Thyroid gland (tissue), 4 donors: ENCODE results near the gene PAX1. TPM values are rescaled to one million over a fixed set of nuclear protein-coding genes. Genes with fewer than 3 reads are reported as not detected.

Experiments used
- DNase-seq, 2 donors: peaks; one replicate each; pipeline ENCODE4 v3.0.0-alpha.2; 2019
- H3K27ac ChIP-seq, 3 donors: fragments of 200-600 bp; sonication (generic); 1 replicate in 2 of 3; 2 replicates in 1 of 3; pipeline ENCODE4 v1.5.1; 2016 to 2019; ENCODE audit warnings: mild to moderate bottlenecking in 1 of 3, moderate library complexity in 1 of 3
- H3K27me3 ChIP-seq: fragments of 200-600 bp; sonication (generic); one replicate; pipeline ENCODE4 v1.5.1; 2019
- H3K36me3 ChIP-seq, 2 donors: fragments of 200-600 bp; sonication (generic); one replicate each; pipeline ENCODE4 v1.5.1; 2016 to 2019
- H3K4me1 ChIP-seq, 2 donors: fragments of 200-600 bp; sonication (generic); one replicate each; pipeline ENCODE4 v1.5.1; 2017 to 2019
- H3K4me3 ChIP-seq, 3 donors: fragments of 200-600 bp; sonication (generic); replicated peaks in 1 of 3; 1 replicate in 2 of 3; 2 replicates in 1 of 3; pipeline ENCODE4 v1.5.1; 2016; ENCODE audit warnings: mild to moderate bottlenecking in 1 of 3
- H3K9me3 ChIP-seq: fragments of 200-600 bp; sonication (generic); one replicate; pipeline ENCODE4 v1.5.1; 2017
- POLR2A ChIP-seq, 2 donors: fragments of 450-650 bp; IDR thresholded peaks; one replicate each; pipeline ENCODE4 v1.6.1; 2017; ENCODE audit warnings: antibody characterized with exemption in 2 of 2, mild to moderate bottlenecking in 2 of 2, moderate library complexity in 1 of 2
- WGBS, 2 donors: methylation state at CpG; one replicate each; pipeline ENCODE4 v1.1.5; 2017; 5-methylcytosine and 5-hydroxymethylcytosine counted together
- intact Hi-C: fragments of 100-400 bp; cut with DNase I; formaldehyde crosslinking; loops from one replicate; pipeline ENCODE4 v1.15.1; 2023
- total RNA-seq, 4 donors: library from RNA; depleted of rRNA; stranded (reverse); fragments of >200 nt; gene quantifications; one replicate each; pipeline ENCODE4 v1.2.3, GENCODE V29; 2016
- TF ChIP-seq, protein P1 (sequence below), 6 experiments: fragments of 200-600 bp in 3 of 6; fragments of 450-650 bp in 3 of 6; sonication (generic) in 3 of 6; IDR thresholded peaks; one replicate each; pipeline ENCODE4 v1.5.1; 2016 to 2019; ENCODE audit warnings: antibody characterized with exemption in 6 of 6, mild to moderate bottlenecking in 2 of 6, inconsistent platforms in 1 of 6, moderate library complexity in 1 of 6

Gene PAX1
- total RNA-seq, 4 donors from 2014 or later: 0.81 to 1.6 (median 0.88) TPM; not detected in 1

DNA sequence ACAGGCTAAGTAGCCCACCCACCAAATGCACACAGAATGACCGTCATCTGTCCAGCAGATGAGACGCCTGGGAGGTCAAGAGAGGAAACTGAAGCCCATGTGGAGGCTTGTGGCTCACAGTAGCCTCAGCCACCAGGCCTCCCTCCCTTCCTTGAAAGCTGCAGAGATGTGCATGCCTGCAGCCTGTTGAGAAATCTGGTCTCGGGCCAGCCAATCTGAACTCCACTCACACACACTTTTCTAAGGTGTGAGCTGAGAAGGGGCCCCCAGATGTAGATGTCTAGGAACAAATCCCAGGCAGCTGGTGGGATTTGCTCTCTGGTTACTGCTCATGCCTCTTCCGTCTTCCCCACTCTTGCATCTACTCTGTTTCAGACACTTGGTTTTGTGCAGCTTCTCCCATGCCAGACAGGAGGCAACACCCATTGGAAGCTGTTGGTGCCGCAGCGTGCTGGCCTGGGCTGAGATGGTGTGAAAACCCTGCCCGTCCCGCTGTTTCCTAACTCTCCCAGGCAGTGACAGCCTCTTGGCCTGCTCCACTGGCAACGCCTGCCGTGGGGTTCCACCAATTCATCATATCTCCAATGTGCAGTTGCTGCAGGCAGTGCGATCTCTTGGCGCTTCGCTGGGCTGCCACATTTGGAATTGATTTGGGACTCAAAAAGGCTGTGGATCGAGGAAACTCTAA lies 24.1 kb upstream of the PAX1 start:
- TF ChIP-seq POLR2A (IDR thresholded peaks at IDR 0.05): no peak
- TF ChIP-seq, protein P1, sequence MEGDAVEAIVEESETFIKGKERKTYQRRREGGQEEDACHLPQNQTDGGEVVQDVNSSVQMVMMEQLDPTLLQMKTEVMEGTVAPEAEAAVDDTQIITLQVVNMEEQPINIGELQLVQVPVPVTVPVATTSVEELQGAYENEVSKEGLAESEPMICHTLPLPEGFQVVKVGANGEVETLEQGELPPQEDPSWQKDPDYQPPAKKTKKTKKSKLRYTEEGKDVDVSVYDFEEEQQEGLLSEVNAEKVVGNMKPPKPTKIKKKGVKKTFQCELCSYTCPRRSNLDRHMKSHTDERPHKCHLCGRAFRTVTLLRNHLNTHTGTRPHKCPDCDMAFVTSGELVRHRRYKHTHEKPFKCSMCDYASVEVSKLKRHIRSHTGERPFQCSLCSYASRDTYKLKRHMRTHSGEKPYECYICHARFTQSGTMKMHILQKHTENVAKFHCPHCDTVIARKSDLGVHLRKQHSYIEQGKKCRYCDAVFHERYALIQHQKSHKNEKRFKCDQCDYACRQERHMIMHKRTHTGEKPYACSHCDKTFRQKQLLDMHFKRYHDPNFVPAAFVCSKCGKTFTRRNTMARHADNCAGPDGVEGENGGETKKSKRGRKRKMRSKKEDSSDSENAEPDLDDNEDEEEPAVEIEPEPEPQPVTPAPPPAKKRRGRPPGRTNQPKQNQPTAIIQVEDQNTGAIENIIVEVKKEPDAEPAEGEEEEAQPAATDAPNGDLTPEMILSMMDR (IDR thresholded peaks at IDR 0.05): peak in 1 of 6 experiments; percentile 12
- peak; percentile 54 to 76 for DNase-seq
- 36 to 47% methylated on average over 14 of the region's 14 CpGs for WGBS, 2 donors
- Histone ChIP-seq H3K9me3 (no peaks in the 10 kb centered on the region), H3K27ac (peak overlapping the region; percentile 73 to 81 (median 75)), H3K36me3 (no peaks in the 10 kb centered on the region), H3K4me3 (no peak overlapping the region), H3K27me3 (no peaks in the 10 kb centered on the region), H3K4me1 (peaks cover 23 to 26% of the 10 kb centered on the region in 2 donors)
- intact Hi-C loops: no loop called here

DNA sequence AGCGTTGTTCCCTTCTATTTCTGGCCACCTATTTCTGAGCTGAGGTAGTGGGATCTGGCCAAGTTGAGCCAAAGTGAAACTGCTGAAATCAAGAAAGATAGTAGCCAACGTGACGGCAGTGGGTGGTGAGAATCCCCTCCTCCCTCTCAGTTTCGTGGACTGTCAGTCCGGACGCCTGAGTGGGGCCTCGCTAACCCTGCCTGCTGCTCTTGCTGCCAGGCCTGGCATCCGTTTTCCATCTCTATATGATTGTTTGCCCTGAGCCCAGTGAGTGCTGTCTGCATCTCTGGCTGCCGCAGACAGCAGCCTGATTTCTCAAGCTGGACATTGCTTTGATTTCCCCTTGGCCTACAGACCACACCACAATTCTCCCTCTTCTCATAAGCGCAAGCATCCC lies 23.5 kb upstream of the PAX1 start:
- H3K36me3 ChIP-seq: no peaks in the 10 kb centered on the region
- no peaks in the 10 kb centered on the region for H3K27me3 ChIP-seq
- no peaks in the 10 kb centered on the region for H3K9me3 ChIP-seq
- H3K4me1 ChIP-seq: peaks cover 23 to 26% of the 10 kb centered on the region in 2 donors
- WGBS, 2 donors: 35 to 42% methylated on average over 10 of the region's 10 CpGs
- peak overlapping the region in 2 of 3 donors; percentile 4 to 11 for H3K4me3 ChIP-seq
- peak overlapping the region; percentile 73 to 81 (median 75) for H3K27ac ChIP-seq
- TF ChIP-seq POLR2A (IDR thresholded peaks at IDR 0.05): no peak
- TF ChIP-seq, protein P1 (IDR thresholded peaks at IDR 0.05): no peak
- intact Hi-C loops: no loop called here
- DNase-seq: peak in 1 of 2 donors; percentile 20

DNA sequence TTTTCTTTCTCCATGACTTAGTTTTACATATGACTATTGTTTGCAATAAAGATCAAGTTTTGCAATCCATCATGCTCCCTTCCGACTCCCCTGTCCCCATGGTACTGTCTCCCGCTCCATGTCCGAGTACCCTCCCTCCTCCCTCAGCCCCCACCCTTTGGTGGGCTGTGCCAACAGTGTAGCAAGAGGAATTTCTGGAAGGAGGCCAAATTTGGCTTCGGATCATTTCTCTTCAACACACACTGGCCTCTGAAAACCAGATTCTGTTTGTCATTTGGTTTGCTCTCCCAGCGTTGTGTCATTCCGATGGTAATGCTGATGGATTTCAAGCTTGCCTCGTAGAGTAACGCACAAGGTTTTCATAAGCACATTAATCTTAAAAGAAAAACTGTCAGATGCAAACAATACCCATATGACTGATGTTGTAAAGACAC lies 22.9 kb upstream of the PAX1 start:
- peak overlapping the region; percentile 73 to 88 (median 81) for H3K27ac ChIP-seq
- WGBS, 2 donors: 16 to 22% methylated on average over 8 of the region's 8 CpGs

DNA sequence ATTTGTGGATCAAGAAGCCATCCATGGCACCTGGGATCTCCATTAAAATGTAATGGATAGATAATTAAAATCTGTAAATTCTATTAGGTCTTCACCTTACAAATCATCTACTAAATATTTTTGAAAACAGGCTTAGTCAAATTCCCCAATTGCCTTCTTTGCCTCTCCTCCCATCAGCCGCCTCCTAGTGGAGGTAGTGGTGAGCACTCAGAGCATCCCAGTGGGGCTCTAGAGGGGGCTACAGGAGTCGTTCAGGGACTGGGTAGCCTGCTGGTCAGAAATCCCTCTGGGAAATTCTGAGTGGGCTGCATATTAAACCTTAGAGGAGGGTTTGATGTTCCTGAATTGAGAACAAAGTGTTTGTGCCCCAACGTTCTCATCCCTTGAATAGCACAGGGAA lies 20.8 kb upstream of the PAX1 start:
- TF ChIP-seq, protein P1 (IDR thresholded peaks at IDR 0.05): no peak
- TF ChIP-seq POLR2A (IDR thresholded peaks at IDR 0.05): no peak
- H3K27me3 ChIP-seq: no peaks in the 10 kb centered on the region
- intact Hi-C loops: no loop called here
- no peaks in the 10 kb centered on the region for H3K36me3 ChIP-seq
- DNase-seq: no peak
- H3K4me1 ChIP-seq: peaks cover 23 to 26% of the 10 kb centered on the region in 2 donors
- 56 to 85% methylated on average over 3 of the region's 3 CpGs for WGBS, 2 donors
- no peak overlapping the region for H3K27ac ChIP-seq
- no peaks in the 10 kb centered on the region for H3K9me3 ChIP-seq
- no peak overlapping the region for H3K4me3 ChIP-seq

More for the DNA sequence above, 22.9 kb upstream of the PAX1 start:
- Histone ChIP-seq H3K4me1 (peaks cover 23 to 26% of the 10 kb centered on the region in 2 donors), H3K9me3 (no peaks in the 10 kb centered on the region), H3K36me3 (no peaks in the 10 kb centered on the region), H3K4me3 (no peak overlapping the region), H3K27me3 (no peaks in the 10 kb centered on the region)
- peak; percentile 84 to 93 for DNase-seq
- TF ChIP-seq, protein P1 (IDR thresholded peaks at IDR 0.05): no peak
- no peak for TF ChIP-seq POLR2A (IDR thresholded peaks at IDR 0.05)
- intact Hi-C loops: no loop called here

DNA sequence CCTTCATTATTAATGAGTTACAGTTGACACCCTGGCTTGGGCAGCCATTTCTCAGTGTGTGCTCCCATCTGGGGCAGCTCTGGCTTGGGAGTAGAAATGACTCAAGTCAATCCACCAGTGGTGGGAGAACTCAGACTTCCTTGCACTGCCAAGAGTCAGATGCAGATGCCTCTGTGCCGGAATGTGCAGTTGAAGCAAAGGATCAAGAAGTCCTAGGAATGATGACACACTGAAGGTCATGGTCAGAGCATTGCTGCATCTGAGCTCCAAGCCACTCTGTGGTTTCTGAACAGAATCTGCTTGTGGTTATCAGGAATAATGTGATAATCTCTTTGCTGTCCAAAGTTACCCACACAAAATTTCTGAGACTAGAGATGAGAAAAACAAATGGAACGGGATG lies 19.5 kb upstream of the PAX1 start:
- no peaks in the 10 kb centered on the region for H3K36me3 ChIP-seq
- DNase-seq: no peak
- no peaks in the 10 kb centered on the region for H3K9me3 ChIP-seq
- no peaks in the 10 kb centered on the region for H3K27me3 ChIP-seq
- WGBS, 2 donors: 92 to 96% methylated on average over 2 of the region's 2 CpGs
- H3K27ac ChIP-seq: no peak overlapping the region
- no peak overlapping the region for H3K4me3 ChIP-seq
- intact Hi-C loops: no loop called here
- H3K4me1 ChIP-seq: peaks cover 20 to 23% of the 10 kb centered on the region in 2 donors
- no peak for TF ChIP-seq POLR2A (IDR thresholded peaks at IDR 0.05)
- TF ChIP-seq, protein P1 (IDR thresholded peaks at IDR 0.05): no peak
